Esophagus muscularis mucosa (tissue), 3 donors: ENCODE data around the gene SEC23A.

Source experiments
- CTCF ChIP-seq, 3 experiments: fragments of 200-600 bp in 2 of 3; fragments of 450-650 bp in 1 of 3; sonication (generic) in 2 of 3; IDR thresholded peaks; one replicate each; pipeline ENCODE4 v1.5.1; 2017 to 2019; ENCODE audit warnings: antibody characterized with exemption in 3 of 3, mild to moderate bottlenecking in 2 of 3, moderate library complexity in 1 of 3
- POLR2A ChIP-seq: fragments of 450-650 bp; IDR thresholded peaks from one replicate; pipeline ENCODE4 v1.6.1; 2017; ENCODE audit warnings: antibody characterized with exemption, moderate library complexity, mild to moderate bottlenecking, low read depth
- POLR2AphosphoS5 ChIP-seq, 2 donors: sonication (generic); formaldehyde crosslinking; IDR thresholded peaks; one replicate each; pipeline ENCODE4 v1.6.1; 2017; ENCODE audit warnings: antibody characterized with exemption in 2 of 2

DNA sequence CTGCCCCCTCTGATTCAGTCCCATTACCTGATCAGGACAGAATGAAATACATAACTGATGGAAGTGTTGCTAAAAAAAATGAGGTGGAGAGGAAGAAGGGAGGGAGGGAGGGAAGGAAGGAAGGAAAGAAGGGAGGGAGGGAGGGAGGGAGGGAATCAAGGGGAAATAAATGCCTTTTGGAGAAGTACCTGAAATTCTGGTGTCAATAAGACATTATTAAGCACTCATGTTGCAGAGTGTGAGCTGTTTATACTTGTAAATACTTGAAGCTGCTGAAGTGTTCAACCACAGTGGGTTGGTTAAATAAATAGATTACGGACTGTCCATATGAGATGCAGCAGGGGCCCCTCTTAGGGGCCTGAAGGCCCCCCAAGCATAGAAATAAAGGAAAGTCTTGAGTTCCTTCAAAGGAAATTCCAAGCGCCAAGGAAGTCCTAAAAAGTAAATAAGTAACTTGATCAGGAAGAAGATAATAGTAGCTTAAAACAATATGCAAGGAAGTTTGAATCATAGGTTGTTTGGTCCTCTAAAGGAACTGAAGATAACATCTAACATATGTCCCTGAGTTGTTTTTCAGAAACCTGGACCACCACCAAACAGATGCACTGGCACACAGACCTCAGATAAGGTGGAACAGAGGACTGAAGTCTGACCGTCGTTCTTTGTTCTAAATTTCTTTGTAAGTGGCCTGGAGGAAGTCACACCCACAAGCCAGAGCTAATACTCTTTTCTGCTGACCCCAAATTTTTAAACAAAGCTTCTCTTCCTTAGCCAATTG lies 110.8 kb downstream of the SEC23A start:
- TF ChIP-seq CTCF (IDR thresholded peaks at IDR 0.05) (no peak), POLR2A (no peak), POLR2AphosphoS5 (IDR thresholded peaks at IDR 0.05) (no peak)
